Measurements from ENCODE around the gene CEP170. TPM values are rescaled to one million over a fixed set of nuclear protein-coding genes. Genes with fewer than 3 reads are reported as not detected.
A peak's percentile ranks its signal among the peaks of the same experiment; 100 is the strongest.

CEP170 gene
- total RNA-seq, 1 experiment from 2014 or later = 97.7 TPM

DNA sequence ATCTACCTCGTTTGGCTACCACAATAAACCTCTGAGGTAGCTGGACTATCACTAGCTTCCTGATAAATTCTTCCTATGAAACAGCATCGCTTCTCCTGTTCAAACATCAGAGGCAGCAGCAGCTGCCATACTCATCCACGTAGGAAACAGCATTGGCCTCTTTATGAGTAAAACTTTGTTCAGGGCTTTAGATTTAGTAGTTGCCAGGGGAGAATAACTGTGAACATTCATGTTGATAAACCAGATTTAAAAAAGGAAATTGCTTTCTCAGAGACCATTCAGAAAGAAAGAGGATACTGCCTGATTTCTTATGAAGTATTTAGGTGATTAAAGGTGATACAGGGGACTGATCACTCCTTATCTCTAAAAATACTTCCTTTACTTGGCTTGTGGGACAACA lies 7.2 kb downstream of the CEP170 start:
- no peak overlapping the region for H2BK5ac ChIP-seq (ENCODE audit: insufficient read length, low read length)
- H4K20me1 ChIP-seq (ENCODE audit: control insufficient read depth, insufficient read depth, insufficient read length) = no peaks in the 10 kb centered on the region
- H3K4me1 ChIP-seq (ENCODE audit: insufficient read depth, low read length) = peaks cover 2% of the 10 kb centered on the region; the same call in 1 of the 2 replicates
- no peak overlapping the region for H2BK120ac ChIP-seq (ENCODE audit: low read depth, low read length, poor library complexity, severe bottlenecking)
- no peak overlapping the region for H3K27ac ChIP-seq (ENCODE audit: insufficient read length, low read depth, low read length)
- TF ChIP-seq, protein P1, sequence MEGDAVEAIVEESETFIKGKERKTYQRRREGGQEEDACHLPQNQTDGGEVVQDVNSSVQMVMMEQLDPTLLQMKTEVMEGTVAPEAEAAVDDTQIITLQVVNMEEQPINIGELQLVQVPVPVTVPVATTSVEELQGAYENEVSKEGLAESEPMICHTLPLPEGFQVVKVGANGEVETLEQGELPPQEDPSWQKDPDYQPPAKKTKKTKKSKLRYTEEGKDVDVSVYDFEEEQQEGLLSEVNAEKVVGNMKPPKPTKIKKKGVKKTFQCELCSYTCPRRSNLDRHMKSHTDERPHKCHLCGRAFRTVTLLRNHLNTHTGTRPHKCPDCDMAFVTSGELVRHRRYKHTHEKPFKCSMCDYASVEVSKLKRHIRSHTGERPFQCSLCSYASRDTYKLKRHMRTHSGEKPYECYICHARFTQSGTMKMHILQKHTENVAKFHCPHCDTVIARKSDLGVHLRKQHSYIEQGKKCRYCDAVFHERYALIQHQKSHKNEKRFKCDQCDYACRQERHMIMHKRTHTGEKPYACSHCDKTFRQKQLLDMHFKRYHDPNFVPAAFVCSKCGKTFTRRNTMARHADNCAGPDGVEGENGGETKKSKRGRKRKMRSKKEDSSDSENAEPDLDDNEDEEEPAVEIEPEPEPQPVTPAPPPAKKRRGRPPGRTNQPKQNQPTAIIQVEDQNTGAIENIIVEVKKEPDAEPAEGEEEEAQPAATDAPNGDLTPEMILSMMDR (conservative IDR thresholded peaks at IDR 0.05) = no peak
- H3K18ac ChIP-seq (ENCODE audit: insufficient read length, low read depth, low read length) = no peak overlapping the region
- no peak overlapping the region for H2BK12ac ChIP-seq (ENCODE audit: insufficient read length, low read depth, low read length)
- H3K79me2 ChIP-seq (ENCODE audit: insufficient read depth, low read length) = peaks cover 39% of the 10 kb centered on the region
- Mint-ChIP-seq H3K4me1 (peaks cover 31 to 36% of the 10 kb centered on the region in 2 experiments), H3K27me3 (ENCODE audit: low read depth) (no peaks in the 10 kb centered on the region), H3K27ac (peak overlapping the region in 1 of 3 experiments; percentile 3; a peak in 2 of 7 replicates), H3K9me3 (peaks cover 0 to 3% of the 10 kb centered on the region in 2 experiments; a peak in 1 of 5 replicates), H3K4me3 (no peak overlapping the region), H3K36me3 (ENCODE audit: insufficient read depth in 1 of 3, low read depth in 3 of 3) (peaks cover 8 to 21% (median 16%) of the 10 kb centered on the region in 3 experiments; a peak in 6 of 7 replicates)
- no peaks in the 10 kb centered on the region for H3K9me3 ChIP-seq (ENCODE audit: control insufficient read depth, low read depth, low read length)
- no peak overlapping the region for H2AK5ac ChIP-seq (ENCODE audit: insufficient read length, low read length)
- H3K23me2 ChIP-seq (ENCODE audit: insufficient read length, low read depth, low read length, poor library complexity, severe bottlenecking) = no peaks in the 10 kb centered on the region
- H4K8ac ChIP-seq (replicated peaks; ENCODE audit: insufficient read length, low read depth, low read length) = no peak overlapping the region
- H3K79me1 ChIP-seq (ENCODE audit: insufficient read depth, low read depth, low read length, poor library complexity, severe bottlenecking) = no peaks in the 10 kb centered on the region
- WGBS (ENCODE audit: extremely low coverage, insufficient read length, low lambda C conversion rate) = no CpG with 5 or more reads among the region's 3 CpGs
- H3K4ac ChIP-seq (ENCODE audit: low read depth, low read length) = no peak overlapping the region
- H2BK15ac ChIP-seq (ENCODE audit: low read depth, low read length) = no peak overlapping the region
- no peaks in the 10 kb centered on the region for H3K27me3 ChIP-seq (ENCODE audit: insufficient read depth, low read length)
- no peak overlapping the region for H3K9ac ChIP-seq (ENCODE audit: extremely low read depth, insufficient read length, low read length)
- no peak for DNase-seq
- H3K4me2 ChIP-seq (ENCODE audit: insufficient read depth, insufficient read length, low read length) = no peak overlapping the region
- H3K23ac ChIP-seq (ENCODE audit: insufficient read length, low read depth, low read length) = no peak overlapping the region
- H2BK20ac ChIP-seq (ENCODE audit: low read depth, low read length, poor library complexity, severe bottlenecking) = no peak overlapping the region
- H3K14ac ChIP-seq (ENCODE audit: insufficient read depth, low read length) = no peak overlapping the region
- no peak overlapping the region for H3T11ph ChIP-seq (ENCODE audit: low read length)
- no peak overlapping the region for H4K5ac ChIP-seq (ENCODE audit: insufficient read length, low read depth, low read length)
- no peak overlapping the region for H2AFZ ChIP-seq (ENCODE audit: low read length)
- H4K91ac ChIP-seq (ENCODE audit: insufficient read length, low read depth, low read length) = no peak overlapping the region
- H3K56ac ChIP-seq (ENCODE audit: insufficient read length, low read depth, low read length) = no peak overlapping the region
